ENCODE results near the gene NMT2.

The NMT2 gene

GRCh38 chr10:15196021-15196834 is 27.7 kb upstream of the NMT2 start:
- H3K27ac ChIP-seq = no peak overlapping the region
- TF ChIP-seq, protein P1, sequence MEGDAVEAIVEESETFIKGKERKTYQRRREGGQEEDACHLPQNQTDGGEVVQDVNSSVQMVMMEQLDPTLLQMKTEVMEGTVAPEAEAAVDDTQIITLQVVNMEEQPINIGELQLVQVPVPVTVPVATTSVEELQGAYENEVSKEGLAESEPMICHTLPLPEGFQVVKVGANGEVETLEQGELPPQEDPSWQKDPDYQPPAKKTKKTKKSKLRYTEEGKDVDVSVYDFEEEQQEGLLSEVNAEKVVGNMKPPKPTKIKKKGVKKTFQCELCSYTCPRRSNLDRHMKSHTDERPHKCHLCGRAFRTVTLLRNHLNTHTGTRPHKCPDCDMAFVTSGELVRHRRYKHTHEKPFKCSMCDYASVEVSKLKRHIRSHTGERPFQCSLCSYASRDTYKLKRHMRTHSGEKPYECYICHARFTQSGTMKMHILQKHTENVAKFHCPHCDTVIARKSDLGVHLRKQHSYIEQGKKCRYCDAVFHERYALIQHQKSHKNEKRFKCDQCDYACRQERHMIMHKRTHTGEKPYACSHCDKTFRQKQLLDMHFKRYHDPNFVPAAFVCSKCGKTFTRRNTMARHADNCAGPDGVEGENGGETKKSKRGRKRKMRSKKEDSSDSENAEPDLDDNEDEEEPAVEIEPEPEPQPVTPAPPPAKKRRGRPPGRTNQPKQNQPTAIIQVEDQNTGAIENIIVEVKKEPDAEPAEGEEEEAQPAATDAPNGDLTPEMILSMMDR (conservative IDR thresholded peaks at IDR 0.05) = no peak

DNA sequence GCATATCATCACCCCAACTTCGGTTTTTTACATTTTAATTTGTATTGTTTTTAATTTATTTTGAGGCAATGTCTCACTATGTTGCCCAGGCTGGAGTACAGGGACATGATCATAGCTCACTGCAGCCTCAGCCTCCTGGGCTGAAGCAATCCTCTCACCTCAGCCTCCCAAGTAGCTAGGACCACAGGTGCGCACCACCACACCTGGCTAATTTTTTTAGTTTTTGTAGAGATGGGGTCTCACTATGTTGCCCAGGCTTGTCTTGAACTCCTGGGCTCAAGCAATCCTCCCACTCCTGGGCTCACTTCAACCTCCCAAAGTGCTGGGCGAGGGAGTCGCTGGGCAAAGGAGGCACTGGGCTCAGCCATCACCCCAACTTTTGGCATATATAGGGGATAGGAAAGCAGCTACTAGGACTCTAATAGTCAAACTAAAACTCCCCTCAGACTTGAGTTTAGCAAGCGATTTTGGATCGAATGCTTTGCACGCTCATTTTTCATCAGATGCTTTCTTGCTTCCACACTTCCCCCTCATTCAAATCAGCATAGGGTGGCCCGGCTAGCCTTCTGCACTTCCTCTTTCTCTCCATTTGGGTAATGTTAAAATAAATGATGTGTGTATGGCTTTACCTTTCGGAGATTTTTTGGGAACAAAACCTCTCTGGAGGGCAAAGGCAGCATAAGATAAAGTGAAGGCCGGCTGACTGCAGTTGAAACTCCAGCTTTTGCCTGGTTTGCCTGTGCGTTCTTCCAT is 20.8 kb upstream of the NMT2 start:
- TF ChIP-seq, protein P1 (conservative IDR thresholded peaks at IDR 0.05) = no peak
- no peak overlapping the region for H3K27ac ChIP-seq

DNA sequence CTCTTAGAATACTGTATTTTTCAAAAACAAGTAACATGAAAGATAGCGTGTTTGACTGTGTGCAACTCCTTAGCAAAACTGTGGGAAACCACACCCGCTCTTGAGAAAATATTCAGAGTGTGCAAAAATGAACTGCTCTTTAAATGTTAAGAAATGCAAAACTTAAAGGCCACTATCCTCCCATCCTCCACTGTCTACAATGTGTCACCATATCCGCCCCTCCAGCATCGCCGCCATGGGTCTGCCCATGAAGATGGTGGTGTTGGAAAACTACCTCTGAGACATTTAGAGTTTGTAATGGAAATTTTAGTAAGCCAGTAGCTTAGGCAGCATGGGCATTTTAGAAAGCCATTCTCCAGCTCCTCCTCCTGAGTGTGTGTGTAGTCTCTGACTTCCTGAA is 20.1 kb upstream of the NMT2 start:
- TF ChIP-seq, protein P1 (conservative IDR thresholded peaks at IDR 0.05) = no peak
- no peak overlapping the region for H3K27ac ChIP-seq

GRCh38 chr10:15183689-15184481 is 15.4 kb upstream of the NMT2 start:
- no peak overlapping the region for H3K27ac ChIP-seq
- TF ChIP-seq, protein P1 (conservative IDR thresholded peaks at IDR 0.05) = no peak

GRCh38 chr10:15182540-15183207 is 14.2 kb upstream of the NMT2 start:
- TF ChIP-seq, protein P1 (conservative IDR thresholded peaks at IDR 0.05) = no peak
- H3K27ac ChIP-seq = no peak overlapping the region

- TF ChIP-seq, protein P1 (conservative IDR thresholded peaks at IDR 0.05) = no peak
- no peak overlapping the region for H3K27ac ChIP-seq
Measured at GRCh38 chr10:15181576-15182156, 13.2 kb upstream of the NMT2 start.
